HepG2 (cell line): ENCODE measurements around the gene GGNBP2. TPM values are rescaled to one million over a fixed set of nuclear protein-coding genes. Genes with fewer than 3 reads are reported as not detected.

Experiments used
- ARID2 ChIP-seq: sonication (generic); formaldehyde crosslinking; IDR thresholded peaks from 2 replicates; pipeline ENCODE4 v1.8.1; 2022; ENCODE audit warnings: mild to moderate bottlenecking, missing genetic modification reagents, borderline replicate concordance
- E2F1 ChIP-seq: sonication (generic); formaldehyde crosslinking; IDR thresholded peaks from 2 replicates; pipeline ENCODE4 v1.5.0; 2020; ENCODE audit warnings: missing genetic modification reagents
- FOXC1 ChIP-seq: sonication (generic); formaldehyde crosslinking; IDR thresholded peaks from 2 replicates; pipeline ENCODE4 v1.8.0; 2022; ENCODE audit warnings: mild to moderate bottlenecking, missing genetic modification reagents, borderline replicate concordance
- JARID2 ChIP-seq: sonication (generic); formaldehyde crosslinking; IDR thresholded peaks from 2 replicates; pipeline ENCODE4 v1.8.1; 2023; ENCODE audit warnings: missing genetic modification reagents, inconsistent platforms; ENCODE audit not compliant: insufficient replicate concordance
- KLF16 ChIP-seq, 2 experiments: sonication (generic) in 1 of 2; formaldehyde crosslinking in 1 of 2; IDR thresholded peaks; 2 replicates each; pipeline versions ENCODE4 v1.6.1 to v1.8.0; 2016 to 2023; ENCODE audit warnings: missing genetic modification reagents in 2 of 2, missing compliant biosample characterization in 1 of 2
- MBNL3 ChIP-seq: fragments of 250-450 bp; sonication (Bioruptor Pico); conservative IDR thresholded peaks from 2 replicates; pipeline ENCODE4 v1.8.0; 2022; ENCODE audit warnings: mild to moderate bottlenecking, inconsistent platforms
- MIER3 ChIP-seq: IDR thresholded peaks from 2 replicates; pipeline ENCODE4 v1.6.1; 2016; ENCODE audit warnings: missing compliant biosample characterization, borderline replicate concordance
- NFIB ChIP-seq: sonication (generic); formaldehyde crosslinking; IDR thresholded peaks from 2 replicates; pipeline ENCODE4 v1.9.0; 2021; ENCODE audit warnings: missing genetic modification reagents, mild to moderate bottlenecking, borderline replicate concordance
- PITX1 ChIP-seq: sonication (generic); formaldehyde crosslinking; IDR thresholded peaks from 2 replicates; pipeline ENCODE4 v1.5.1; 2020; ENCODE audit warnings: mild to moderate bottlenecking, missing genetic modification reagents
- POLR2AphosphoS5 ChIP-seq: IDR thresholded peaks from 2 replicates; pipeline ENCODE4 v1.6.1; 2012; ENCODE audit warnings: low read depth, low read length
- TEF ChIP-seq: sonication (generic); formaldehyde crosslinking; IDR thresholded peaks from 2 replicates; pipeline ENCODE4 v1.5.0; 2020; ENCODE audit warnings: missing genetic modification reagents
- USF2 ChIP-seq, 2 experiments: sonication (generic) in 1 of 2; formaldehyde crosslinking in 1 of 2; IDR thresholded peaks; 2 replicates each; pipeline versions ENCODE4 v1.5.1 to v1.6.1; 2011 to 2020; ENCODE audit warnings: borderline replicate concordance in 1 of 2, low read depth in 1 of 2, low read length in 1 of 2, mild to moderate bottlenecking in 1 of 2, missing genetic modification reagents in 1 of 2, moderate library complexity in 1 of 2
- ZBTB21 ChIP-seq: sonication (generic); formaldehyde crosslinking; IDR thresholded peaks from 2 replicates; pipeline ENCODE4 v1.4.0; 2020; ENCODE audit warnings: missing genetic modification reagents
- ZBTB39 ChIP-seq: sonication (generic); formaldehyde crosslinking; IDR thresholded peaks from 2 replicates; pipeline ENCODE4 v1.5.0; 2020; ENCODE audit warnings: missing genetic modification reagents
- ZC3H4 ChIP-seq: sonication (generic); formaldehyde crosslinking; IDR thresholded peaks from 2 replicates; pipeline ENCODE4 v1.4.0; 2020; ENCODE audit warnings: missing genetic modification reagents, borderline replicate concordance
- ZFX ChIP-seq: sonication (generic); formaldehyde crosslinking; IDR thresholded peaks from 2 replicates; pipeline ENCODE4 v1.4.0; 2020; ENCODE audit warnings: mild to moderate bottlenecking, low read depth, missing genetic modification reagents, moderate library complexity
- ZNF510 ChIP-seq: sonication (generic); formaldehyde crosslinking; IDR thresholded peaks from 2 replicates; pipeline ENCODE4 v1.4.0; 2020; ENCODE audit warnings: low read depth, mild to moderate bottlenecking, missing genetic modification reagents
- ZNF597 ChIP-seq: sonication (generic); formaldehyde crosslinking; IDR thresholded peaks from 2 replicates; pipeline ENCODE4 v1.5.0; 2020; ENCODE audit warnings: missing genetic modification reagents
- ZNF75D ChIP-seq: sonication (generic); formaldehyde crosslinking; IDR thresholded peaks from 2 replicates; pipeline ENCODE4 v1.8.1; 2023; ENCODE audit warnings: missing genetic modification reagents, mild to moderate bottlenecking, borderline replicate concordance
- ZSCAN30 ChIP-seq: sonication (generic); formaldehyde crosslinking; IDR thresholded peaks from 2 replicates; pipeline ENCODE4 v1.5.0; 2020; ENCODE audit warnings: mild to moderate bottlenecking, missing genetic modification reagents
- polyA plus RNA-seq, 8 experiments: library from polyadenylated mRNA; depleted of rRNA in 3 of 8; stranded (reverse) in 7 of 8; unstranded in 1 of 8; fragments of >200 nt; fragmentation: Illumina TruSeq in 4 of 8; extraction: Trizol in 4 of 8; gene quantifications; 2 replicates each; pipeline versions ENCODE4 v1.2.1 to v1.2.3, GENCODE V29; 2011 to 2016; ENCODE audit warnings: low read depth in 4 of 8, missing spikeins in 1 of 8, mixed read lengths in 1 of 8; ENCODE audit not compliant: insufficient read depth in 1 of 8
- total RNA-seq, 5 experiments: library from RNA; depleted of rRNA; stranded (reverse); fragments of >200 nt; fragmentation: Illumina TruSeq; extraction: Trizol; gene quantifications; 2 replicates each; pipeline ENCODE4 v1.2.3, GENCODE V29; 2016; ENCODE audit warnings: low read depth in 1 of 5

Gene GGNBP2
- total and polyA plus RNA-seq, 2 of the 13 experiments (the other 11 are each of a cell fraction or from before 2014, with no cell fraction given): 53.3 to 84.2 TPM

GRCh38 chr17:36534840-36535668 lies 9.7 kb upstream of the GGNBP2 start, which contains the start of the genes MYO19 and PIGW (continued):
- TF ChIP-seq ARID2 (CRISPR knock-in tag) (peak; percentile 93; the same call in 1 of the 2 replicates), KLF16 (CRISPR knock-in tag; IDR thresholded peaks at IDR 0.05) (peak in 1 of 2 experiments; percentile 77; a peak in 2 of 4 replicates), ZNF510 (CRISPR knock-in tag) (peak; percentile 86; the same call in 1 of the 2 replicates), ZNF597 (no peak), ZBTB39 (CRISPR knock-in tag) (0 out of 2 replicates have a peak, but pooled peaks have one; percentile 52), ZSCAN30 (CRISPR knock-in tag) (0 out of 2 replicates have a peak, but pooled peaks have one; percentile 24), FOXC1 (no peak; the same call in 1 of the 2 replicates), POLR2AphosphoS5 (peak; percentile 86), MIER3 (CRISPR knock-in tag) (peak; percentile 77; the same call in 1 of the 2 replicates), ZNF75D (CRISPR knock-in tag) (no peak), JARID2 (no peak), USF2 (IDR thresholded peaks at IDR 0.05; ENCODE audit: low read depth, low read length) (no peak), USF2 (CRISPR knock-in tag; IDR thresholded peaks at IDR 0.05; ENCODE audit: borderline replicate concordance) (0 out of 2 replicates have a peak, but pooled peaks have one; percentile 20), PITX1 (0 out of 2 replicates have a peak, but pooled peaks have one; percentile 12), E2F1 (CRISPR knock-in tag) (peak; percentile 75), TEF (CRISPR knock-in tag) (no peak; the same call in 1 of the 2 replicates), ZFX (CRISPR knock-in tag) (peak; percentile 78), ZC3H4 (CRISPR knock-in tag) (no peak; the same call in none of the 2 replicates), MBNL3 (CRISPR knock-in tag) (no peak), NFIB (CRISPR knock-in tag) (no peak), ZBTB21 (CRISPR knock-in tag) (peak; percentile 45; the same call in 1 of the 2 replicates)
